GM23248 (cell line): ENCODE results near the gene CTIF. TPM values are rescaled to one million over a fixed set of nuclear protein-coding genes. Genes with fewer than 3 reads are reported as not detected.

ENCODE experiments used
- DNase-seq: peaks from one replicate; pipeline ENCODE4 v3.0.0-alpha.2; 2015
- H2AFZ ChIP-seq: fragments of 200-600 bp; sonication (generic); 2 replicates; pipeline ENCODE4 v1.6.1; 2016; ENCODE audit warnings: antibody characterized with exemption
- H3F3A ChIP-seq: fragments of 200-600 bp; sonication (generic); 2 replicates; pipeline ENCODE4 v1.6.1; 2016; ENCODE audit warnings: mild to moderate bottlenecking, antibody characterized with exemption, mixed run types; ENCODE audit not compliant: insufficient read depth
- H3K27ac ChIP-seq: fragments of 200-600 bp; sonication (generic); 2 replicates; pipeline ENCODE4 v1.5.1; 2016; ENCODE audit warnings: mild to moderate bottlenecking
- H3K27me3 ChIP-seq: fragments of 200-600 bp; sonication (generic); replicated peaks from 2 replicates; pipeline ENCODE4 v1.6.1; 2016; ENCODE audit warnings: mild to moderate bottlenecking; ENCODE audit not compliant: insufficient read depth
- H3K36me3 ChIP-seq: fragments of 200-600 bp; sonication (generic); 2 replicates; pipeline ENCODE4 v1.6.1; 2016; ENCODE audit warnings: low read depth, mild to moderate bottlenecking
- H3K4me1 ChIP-seq: fragments of 200-600 bp; sonication (generic); 2 replicates; pipeline ENCODE4 v1.6.1; 2016; ENCODE audit warnings: mild to moderate bottlenecking; ENCODE audit not compliant: insufficient read depth
- H3K4me2 ChIP-seq: fragments of 200-600 bp; sonication (generic); one replicate; pipeline ENCODE4 v1.6.1; 2016; ENCODE audit warnings: mild to moderate bottlenecking; ENCODE audit not compliant: unreplicated experiment
- H3K4me3 ChIP-seq: fragments of 200-600 bp; sonication (generic); 2 replicates; pipeline ENCODE4 v1.5.1; 2016; ENCODE audit warnings: mild to moderate bottlenecking
- H3K79me2 ChIP-seq: fragments of 200-600 bp; sonication (generic); 2 replicates; pipeline ENCODE4 v1.6.1; 2016; ENCODE audit warnings: mild to moderate bottlenecking; ENCODE audit not compliant: insufficient read depth
- H3K9ac ChIP-seq: fragments of 200-600 bp; sonication (generic); 2 replicates; pipeline ENCODE4 v1.6.1; 2016; ENCODE audit warnings: mild to moderate bottlenecking
- H3K9me2 ChIP-seq: fragments of 200-600 bp; sonication (generic); 2 replicates; pipeline ENCODE4 v1.6.1; 2016; ENCODE audit warnings: mixed run types, mild to moderate bottlenecking, moderate library complexity; ENCODE audit not compliant: insufficient read depth
- H3K9me3 ChIP-seq: fragments of 200-600 bp; sonication (generic); one replicate; pipeline ENCODE4 v1.6.1; 2017; ENCODE audit warnings: low read depth
- H4K20me1 ChIP-seq: fragments of 200-600 bp; sonication (generic); 2 replicates; pipeline ENCODE4 v1.6.0; 2016; ENCODE audit not compliant: insufficient read depth
- EZH2 ChIP-seq: fragments of 200-600 bp; sonication (generic); IDR thresholded peaks from 2 replicates; pipeline ENCODE4 v1.6.1; 2018; ENCODE audit warnings: antibody characterized with exemption, mild to moderate bottlenecking; ENCODE audit not compliant: insufficient read depth, poor library complexity, severe bottlenecking
- EZH2phosphoT487 ChIP-seq: fragments of 200-600 bp; sonication (generic); IDR thresholded peaks from 2 replicates; pipeline ENCODE4 v1.6.1; 2018; ENCODE audit warnings: antibody characterized with exemption, moderate library complexity, mild to moderate bottlenecking, low read depth; ENCODE audit not compliant: insufficient read depth
- WGBS, 2 experiments: methylation state at CpG; one replicate each; pipeline ENCODE4 v1.1.6; 2015 to 2017; ENCODE audit warnings: low lambda C conversion rate in 2 of 2, low coverage in 1 of 2; ENCODE audit errors: missing lambda C conversion rate in 2 of 2; 5-methylcytosine and 5-hydroxymethylcytosine counted together
- in situ Hi-C: fragments of 300-500 bp; cut with MboI; formaldehyde crosslinking; loops from 2 replicates; pipeline ENCODE4 v1.15.0; 2020
- polyA plus RNA-seq: library from polyadenylated mRNA; unstranded; fragments of >200 nt; fragmentation: Nextera tagmentation; extraction: Ambion mirVana; gene quantifications from 2 replicates; pipeline ENCODE4 v1.2.1, GENCODE V29; 2016
- total RNA-seq: library from RNA; depleted of rRNA; stranded (reverse); fragments of >200 nt; shearing (Covaris generic); gene quantifications from 2 replicates; pipeline ENCODE4 v1.2.3, GENCODE V29; 2014

Gene CTIF
- total and polyA plus RNA-seq, 2 experiments from 2014 or later: 21.5 to 46.8 TPM

DNA sequence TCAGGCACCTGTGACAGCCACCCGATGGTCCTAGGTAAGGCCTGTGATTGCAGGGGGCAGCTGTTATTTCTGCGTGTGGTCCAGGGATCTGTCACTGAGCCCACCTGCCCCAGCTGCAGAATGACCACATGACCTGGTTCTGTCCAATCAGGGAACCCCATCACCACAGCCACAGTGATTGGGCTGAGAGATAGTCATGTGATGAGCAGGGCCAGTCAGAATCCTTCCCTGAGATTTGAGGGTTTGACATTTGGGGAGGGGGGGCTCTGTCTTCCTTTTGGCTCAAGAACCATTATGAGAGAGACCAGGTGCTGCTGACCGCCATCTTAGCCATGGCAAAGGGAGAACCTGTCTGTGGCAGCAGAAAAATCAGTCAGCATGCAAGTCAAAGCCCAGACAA, 264.7 kb downstream of the CTIF start:
- Histone ChIP-seq H3K4me2 (no peak overlapping the region), H3K36me3 (peaks cover 8% of the 10 kb centered on the region; the same call in 1 of the 2 replicates), H3K27me3 (no peaks in the 10 kb centered on the region), H4K20me1 (no peaks in the 10 kb centered on the region), H3F3A (peaks cover 16% of the 10 kb centered on the region), H3K79me2 (no peaks in the 10 kb centered on the region), H3K9me2 (no peaks in the 10 kb centered on the region), H2AFZ (no peak overlapping the region), H3K27ac (no peak overlapping the region), H3K4me3 (no peak overlapping the region), H3K9me3 (no peaks in the 10 kb centered on the region), H3K4me1 (peaks cover 21% of the 10 kb centered on the region), H3K9ac (no peak overlapping the region)
- TF ChIP-seq EZH2phosphoT487 (no peak), EZH2 (no peak)
- no peak for DNase-seq
- WGBS, 2 experiments: 90 to 98% methylated on average over 3 of the region's 3 CpGs
- in situ Hi-C loops: loop anchor here (10.0 kb wide), 1 partner anchor 59 kb away; no protein-coding TSS in a partner anchor

DNA sequence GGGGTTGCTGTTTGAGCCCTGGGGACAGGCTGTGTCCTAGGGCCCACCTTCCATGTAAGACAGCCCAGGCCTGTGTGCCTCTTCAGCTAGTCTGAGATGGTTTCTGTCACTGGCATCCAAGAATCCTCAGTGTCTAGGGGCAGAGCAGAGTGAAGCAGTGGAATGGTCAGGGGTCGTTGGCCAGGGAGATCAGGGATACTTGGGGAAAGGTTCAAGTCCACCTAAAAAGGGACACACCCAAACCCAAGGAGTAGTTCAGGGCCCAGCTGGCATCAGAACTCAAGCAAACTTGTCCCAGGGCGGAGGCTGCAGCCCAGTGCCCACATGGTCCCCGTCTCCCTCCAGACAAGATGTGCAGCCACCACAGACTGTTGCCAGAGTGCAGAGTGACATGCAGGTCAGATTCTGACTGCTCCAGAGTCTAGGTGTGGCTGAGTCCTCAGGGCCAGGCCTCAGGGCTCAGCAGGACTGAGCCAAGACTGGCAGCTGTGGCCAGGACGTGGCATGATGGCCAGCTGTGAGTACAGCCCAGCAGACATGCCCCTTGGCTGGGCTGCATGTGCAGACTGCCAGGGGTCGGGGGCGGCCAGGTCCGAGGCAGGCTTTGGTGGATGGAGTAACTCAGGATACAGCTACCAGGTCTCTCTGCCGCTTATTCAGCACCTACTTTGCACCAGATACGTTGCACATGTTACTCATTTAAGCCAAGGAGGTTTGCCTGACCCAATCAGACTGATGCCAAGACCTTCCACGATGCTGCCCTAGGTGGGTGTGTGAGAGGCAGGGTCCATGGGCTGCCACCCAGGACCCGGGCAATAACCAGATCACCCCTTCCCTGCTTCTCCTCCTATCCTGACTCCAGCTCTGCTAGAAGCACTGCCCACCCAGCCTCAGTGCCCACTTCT, 265.4 kb downstream of the CTIF start:
- no peaks in the 10 kb centered on the region for H3K9me3 ChIP-seq
- no peak for DNase-seq
- whole genome bisulfite sequencing, 2 experiments: 78 to 79% methylated on average over 11 of the region's 11 CpGs
- no peak overlapping the region for H2AFZ ChIP-seq
- H3K9me2 ChIP-seq: no peaks in the 10 kb centered on the region
- no peaks in the 10 kb centered on the region for H4K20me1 ChIP-seq
- peaks cover 21% of the 10 kb centered on the region for H3K4me1 ChIP-seq
- H3K4me3 ChIP-seq: no peak overlapping the region
- no peaks in the 10 kb centered on the region for H3K79me2 ChIP-seq
- no peak for TF ChIP-seq EZH2
- TF ChIP-seq EZH2phosphoT487: no peak
- no peak overlapping the region for H3K27ac ChIP-seq
- H3F3A ChIP-seq: peaks cover 21% of the 10 kb centered on the region
- in situ Hi-C loops: loop anchor here (10.0 kb wide), 1 partner anchor 59 kb away; no protein-coding TSS in a partner anchor
- H3K4me2 ChIP-seq: no peak overlapping the region
- no peak overlapping the region for H3K9ac ChIP-seq
- H3K27me3 ChIP-seq: no peaks in the 10 kb centered on the region
- peaks cover 8% of the 10 kb centered on the region; the same call in 1 of the 2 replicates for H3K36me3 ChIP-seq

DNA sequence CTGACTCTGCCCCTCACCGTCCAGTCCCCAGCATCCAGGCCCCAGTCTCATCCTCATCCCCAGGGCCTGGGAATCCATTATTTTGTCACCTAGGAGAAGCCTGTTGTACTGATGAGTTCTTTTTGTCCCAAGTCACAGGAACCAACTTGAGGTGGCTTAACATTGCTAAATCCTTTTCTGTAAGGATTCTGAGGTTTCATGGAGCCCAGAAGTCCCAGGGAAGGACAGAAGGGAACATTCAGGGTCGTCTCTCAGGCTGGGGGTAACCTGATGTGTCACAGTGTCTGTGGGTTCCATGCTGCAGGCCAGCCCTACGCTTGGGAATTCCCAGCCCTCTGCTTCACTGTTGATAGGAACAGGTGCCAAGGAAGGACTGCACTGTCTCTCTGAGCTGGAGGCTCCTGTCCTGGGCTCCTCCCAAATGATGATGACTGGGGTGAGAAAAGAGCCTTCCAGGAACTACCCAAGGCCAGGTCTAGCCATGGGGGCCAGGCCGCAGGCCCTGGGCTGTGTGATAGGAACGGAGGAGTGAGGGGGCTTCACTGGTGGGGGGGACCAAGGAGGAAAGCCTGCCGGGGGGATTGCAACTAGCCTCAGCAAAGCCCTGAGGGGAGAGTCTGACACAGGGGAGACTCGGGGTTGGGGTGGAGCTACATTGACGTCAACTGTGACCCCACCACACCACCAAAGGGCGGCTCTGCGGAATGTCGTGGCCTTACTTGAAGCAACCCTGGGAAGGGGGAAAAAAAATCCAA, 266.2 kb downstream of the CTIF start:
- no peaks in the 10 kb centered on the region for H3K9me3 ChIP-seq
- H3K27me3 ChIP-seq: no peaks in the 10 kb centered on the region
- WGBS, 2 experiments: 94 to 95% methylated on average over 10 to 11 of the region's 11 CpGs
- peaks cover 21% of the 10 kb centered on the region for H3K4me1 ChIP-seq
- no peaks in the 10 kb centered on the region for H3K9me2 ChIP-seq
- H3F3A ChIP-seq: peaks cover 24% of the 10 kb centered on the region
- H2AFZ ChIP-seq: no peak overlapping the region
- H3K36me3 ChIP-seq: peaks cover 8% of the 10 kb centered on the region; the same call in 1 of the 2 replicates
- H3K9ac ChIP-seq: no peak overlapping the region
- H4K20me1 ChIP-seq: no peaks in the 10 kb centered on the region
- in situ Hi-C loops: loop anchor here (10.0 kb wide), 1 partner anchor 60 kb away; no protein-coding TSS in a partner anchor
- no peak overlapping the region for H3K4me2 ChIP-seq
- TF ChIP-seq EZH2 (no peak), EZH2phosphoT487 (no peak)
- H3K4me3 ChIP-seq: no peak overlapping the region
- H3K79me2 ChIP-seq: peaks cover under 1% of the 10 kb centered on the region; the same call in 1 of the 2 replicates
- no peak overlapping the region for H3K27ac ChIP-seq
- DNase-seq: no peak

- Histone ChIP-seq H3K9ac (no peak overlapping the region), H2AFZ (no peak overlapping the region), H4K20me1 (no peaks in the 10 kb centered on the region), H3K79me2 (peaks cover 5% of the 10 kb centered on the region; the same call in 1 of the 2 replicates), H3K9me3 (no peaks in the 10 kb centered on the region), H3K4me3 (no peak overlapping the region), H3K27ac (no peak overlapping the region), H3K27me3 (no peaks in the 10 kb centered on the region), H3F3A (peaks cover 21% of the 10 kb centered on the region), H3K4me2 (no peak overlapping the region), H3K4me1 (peaks cover 18% of the 10 kb centered on the region), H3K9me2 (no peaks in the 10 kb centered on the region), H3K36me3 (peaks cover 8% of the 10 kb centered on the region; the same call in 1 of the 2 replicates)
- in situ Hi-C loops: loop anchor here (10.0 kb wide), 1 partner anchor 61 kb away; no protein-coding TSS in a partner anchor
- DNase-seq: no peak
- TF ChIP-seq EZH2phosphoT487: no peak
- TF ChIP-seq EZH2: no peak
- 86 to 91% methylated on average over 10 of the region's 10 CpGs for WGBS, 2 experiments
These were observed 267.1 kb downstream of the CTIF start for GRCh38 chr18:48805826-48806535.
